GM21447 (cell line): ENCODE measurements around the gene ENDOG.
"Not testable (repeated sequence)": the region's sequence is repeated elsewhere in the genome, so short reads cannot be mapped to it uniquely, and the experiment has no call there.

Experiments
- ATAC-seq: cut with Tn5 transposase; IDR thresholded peaks from one replicate; pipeline ENCODE4 v1.9.1; 2021; ENCODE audit not compliant: unreplicated experiment

Gene ENDOG

GRCh38 chr9:128860937-128861336, 42.6 kb downstream of the ENDOG start:
- no peak for ATAC-seq

GRCh38 chr9:128861501-128861900, 43.2 kb downstream of the ENDOG start:
- no peak for ATAC-seq

- no peak for ATAC-seq
These were observed 44.1 kb downstream of the ENDOG start for GRCh38 chr9:128862401-128862851.

GRCh38 chr9:128863647-128864046, 45.3 kb downstream of the ENDOG start:
- ATAC-seq: peak; percentile 66

GRCh38 chr9:128870128-128870940, 52.0 kb downstream of the ENDOG start:
- no peak for ATAC-seq

GRCh38 chr9:128870941-128871265, 52.6 kb downstream of the ENDOG start:
- ATAC-seq: not testable (repeated sequence)
